A549 (cell line): ENCODE data around the gene ITCH. TPM values are rescaled to one million over a fixed set of nuclear protein-coding genes. Genes with fewer than 3 reads are reported as not detected.
A peak's percentile ranks its signal among the peaks of the same experiment; 100 is the strongest.

ENCODE experiments used
- ATAC-seq, 2 experiments: fragments of 200-7000 bp in 1 of 2; fragments of >200 bp in 1 of 2; cut with Nextera tagmentation in 1 of 2; cut with Tn5 transposase in 1 of 2; 3 replicates each; pipeline versions ENCODE4 v1.8.0 to v1.9.1; 2018 to 2020; ENCODE audit warnings: mild to moderate bottlenecking in 1 of 2, moderate library complexity in 1 of 2
- CTCF ChIA-PET: fragments of 300-600 bp; sonication (Branson Sonifier 250); formaldehyde crosslinking; extraction: SDS; loops from one replicate; lab custom pipeline; 2021; ENCODE audit warnings: antibody characterized with exemption, inconsistent platforms; lab: Yijun Ruan, JAX
- POLR2A ChIA-PET: fragments of 350-600 bp; formaldehyde crosslinking; extraction: SDS; loops from one replicate; lab custom pipeline; 2021; ENCODE audit warnings: antibody characterized with exemption, inconsistent platforms; lab: Yijun Ruan, JAX
- DNase-seq, 2 experiments: peaks; one replicate each; pipeline versions ENCODE4 v3.0.0 to v3.0.0-alpha.2; 2011 to 2016; ENCODE audit warnings: low read depth in 1 of 2, low spot score in 1 of 2
- FAIRE-seq: peaks from 2 replicates; lab custom pipeline; 2011; peaks lifted over from hg19 to GRCh38; lab: Jason Lieb, UNC
- H3K27ac ChIP-seq, 2 experiments: fragments of >200 bp; sonication (Bioruptor Twin); formaldehyde crosslinking; 3 replicates each; pipeline ENCODE4 v1.5.1; 2016 to 2017
- H3K4me1 ChIP-seq: fragments of >200 bp; sonication (Bioruptor Twin); formaldehyde crosslinking; 3 replicates; pipeline ENCODE4 v1.6.1; 2016
- H3K4me2 ChIP-seq: fragments of >200 bp; sonication (Bioruptor Twin); formaldehyde crosslinking; 3 replicates; pipeline ENCODE4 v1.6.1; 2016
- H3K4me3 ChIP-seq: fragments of >200 bp; sonication (Bioruptor Twin); formaldehyde crosslinking; 3 replicates; pipeline ENCODE4 v1.5.1; 2016
- H3K9me3 ChIP-seq: fragments of >200 bp; sonication (Bioruptor Twin); formaldehyde crosslinking; 3 replicates; pipeline ENCODE4 v1.6.1; 2016
- BCL3 ChIP-seq: fragments of >200 bp; sonication (Bioruptor Twin); formaldehyde crosslinking; IDR thresholded peaks from 3 replicates; pipeline ENCODE4 v1.6.1; 2016
- CBX8 ChIP-seq: fragments of 200-600 bp; sonication (generic); IDR thresholded peaks from 2 replicates; pipeline ENCODE4 v1.6.1; 2016
- CEBPB ChIP-seq, 2 experiments: fragments of >200 bp in 1 of 2; sonication (Bioruptor Twin) in 1 of 2; formaldehyde crosslinking in 1 of 2; IDR thresholded peaks; 2 replicates each; pipeline ENCODE4 v1.6.1; 2012 to 2016
- CTCF ChIP-seq: fragments of >200 bp; sonication (Bioruptor Twin); formaldehyde crosslinking; IDR thresholded peaks from 3 replicates; pipeline ENCODE4 v1.5.1; 2016
- E2F6 ChIP-seq: IDR thresholded peaks from 2 replicates; pipeline ENCODE4 v1.6.1; 2012; ENCODE audit warnings: low read depth, borderline replicate concordance
- EHF ChIP-seq: fragments of 250-450 bp; sonication (Bioruptor Pico); IDR thresholded peaks from 2 replicates; pipeline ENCODE4 v1.5.0; 2020; ENCODE audit warnings: mild to moderate bottlenecking
- EHMT2 ChIP-seq: fragments of 200-600 bp; sonication (generic); IDR thresholded peaks from 2 replicates; pipeline ENCODE4 v1.6.1; 2016; ENCODE audit warnings: antibody characterized with exemption, low read depth, mild to moderate bottlenecking, moderate library complexity
- ELK1 ChIP-seq: fragments of 150-350 bp; IDR thresholded peaks from 2 replicates; pipeline ENCODE4 v1.6.1; 2014; ENCODE audit warnings: low read depth, mild to moderate bottlenecking, low read length
- FOSB ChIP-seq: fragments of 250-450 bp; sonication (Bioruptor Pico); IDR thresholded peaks from 2 replicates; pipeline ENCODE4 v1.5.0; 2020; ENCODE audit warnings: mild to moderate bottlenecking, moderate library complexity
- FOSL2 ChIP-seq, 2 experiments: fragments of 450-650 bp in 1 of 2; fragments of >200 bp in 1 of 2; sonication (Bioruptor Twin) in 1 of 2; formaldehyde crosslinking; IDR thresholded peaks; 2 replicates each; pipeline versions ENCODE4 v1.5.0 to v1.6.1; 2016 to 2020; ENCODE audit warnings: mild to moderate bottlenecking in 1 of 2, moderate library complexity in 1 of 2
- GATA3 ChIP-seq: IDR thresholded peaks from 2 replicates; pipeline ENCODE4 v1.6.1; 2012; ENCODE audit warnings: borderline replicate concordance
- HMGXB4 ChIP-seq: fragments of 250-450 bp; sonication (Bioruptor Pico); IDR thresholded peaks from 2 replicates; pipeline ENCODE4 v1.5.0; 2021; ENCODE audit warnings: mild to moderate bottlenecking, moderate library complexity, borderline replicate concordance
- HOXA7 ChIP-seq: fragments of 250-450 bp; sonication (Bioruptor Pico); IDR thresholded peaks from 2 replicates; pipeline ENCODE4 v1.5.0; 2020; ENCODE audit warnings: mild to moderate bottlenecking, moderate library complexity
- KDM5A ChIP-seq: fragments of 200-600 bp; sonication (generic); IDR thresholded peaks from 2 replicates; pipeline ENCODE4 v1.6.1; 2016; ENCODE audit warnings: antibody characterized with exemption, mild to moderate bottlenecking
- MAZ ChIP-seq: fragments of 150-350 bp; IDR thresholded peaks from 2 replicates; pipeline ENCODE4 v1.6.1; 2014; ENCODE audit warnings: antibody characterized with exemption, low read depth, low read length, borderline replicate concordance
- NPAS2 ChIP-seq: fragments of 250-450 bp; sonication (Bioruptor Pico); IDR thresholded peaks from 2 replicates; pipeline ENCODE4 v1.8.0; 2022; ENCODE audit warnings: mild to moderate bottlenecking, moderate library complexity, borderline replicate concordance
- NR3C1 ChIP-seq: fragments of >200 bp; sonication (Bioruptor Twin); formaldehyde crosslinking; IDR thresholded peaks from 3 replicates; pipeline ENCODE4 v1.6.1; 2017
- POLR2AphosphoS2 ChIP-seq: conservative IDR thresholded peaks from 2 replicates; pipeline ENCODE4 v1.6.1; 2012; ENCODE audit warnings: low read length, improper control_type of control experiment, inconsistent platforms
- RCOR1 ChIP-seq: fragments of 150-350 bp; IDR thresholded peaks from 2 replicates; pipeline ENCODE4 v1.6.1; 2014; ENCODE audit warnings: antibody characterized with exemption, low read length, low read depth
- REST ChIP-seq: fragments of 200-600 bp; sonication (generic); IDR thresholded peaks from 2 replicates; pipeline ENCODE4 v1.6.1; 2016; ENCODE audit warnings: antibody characterized with exemption, mild to moderate bottlenecking, moderate library complexity
- RFX5 ChIP-seq: fragments of 450-650 bp; IDR thresholded peaks from 2 replicates; pipeline ENCODE4 v1.7.1; 2014; ENCODE audit warnings: antibody characterized with exemption, mild to moderate bottlenecking, moderate library complexity
- WGBS: methylation state at CpG from one replicate; pipeline ENCODE4 v1.1.6; 2017; ENCODE audit errors: missing lambda C conversion rate; 5-methylcytosine and 5-hydroxymethylcytosine counted together
- polyA plus RNA-seq, 4 experiments: library from polyadenylated mRNA; depleted of rRNA in 3 of 4; stranded (reverse); fragments of >200 nt; fragmentation: RNase III in 1 of 4; extraction: RNeasy Plus Mini Kit Qiagen cat#74134 plus additional on column Dnase treatment in 1 of 4; gene quantifications; 2 replicates in 3 of 4; 3 replicates in 1 of 4; pipeline ENCODE4 v1.2.3, GENCODE V29; 2011 to 2017

The ITCH gene
- polyA plus RNA-seq, 2 of the 4 experiments (the other 2 are of a cell fraction): 23.9 to 24.4 TPM

GRCh38 chr20:34401741-34402455 lies 38.8 kb downstream of the ITCH start:
- no peak for DNase-seq
- Histone ChIP-seq H3K4me2 (no peak overlapping the region), H3K27ac (peak overlapping the region in 1 of 2 experiments; percentile 20; a peak in 1 of 6 replicates), H3K4me3 (no peak overlapping the region), H3K9me3 (no peaks in the 10 kb centered on the region), H3K4me1 (peaks cover 39% of the 10 kb centered on the region)
- ChIA-PET CTCF (interaction anchor here (1.3 to 7.7 kb wide), 3 partner anchors 17 to 90 kb away, joined by 4 to 58 read pairs (median 4); partner anchors contain the start of gene ITCH), POLR2A (interaction anchor here (0.5 kb wide), 1 partner anchor 8 kb away, joined by 4 read pairs; no protein-coding TSS in a partner anchor)
- FAIRE-seq: no peak
- TF ChIP-seq EHMT2: no peak
- no peak for TF ChIP-seq RCOR1
- 90% methylated on average over 8 of the region's 8 CpGs for WGBS
- no peak; a peak in 1 of 6 replicates for ATAC-seq

GRCh38 chr20:34402461-34402860 lies 39.4 kb downstream of the ITCH start:
- 9% methylated on average over 1 of the region's 1 CpG for WGBS

More at GRCh38 chr20:34402461-34402860, 39.4 kb downstream of the ITCH start:
- DNase-seq (no peak), FAIRE-seq (no peak)
- peaks cover 39% of the 10 kb centered on the region for H3K4me1 ChIP-seq
- H3K4me2 ChIP-seq: no peak overlapping the region
- no peaks in the 10 kb centered on the region for H3K9me3 ChIP-seq
- ChIA-PET CTCF (interaction anchor here (7.7 kb wide), 1 partner anchor 90 kb away, joined by 58 read pairs; no protein-coding TSS in a partner anchor), POLR2A (interaction anchor here (0.5 to 0.9 kb wide), 2 partner anchors 7 to 39 kb away, joined by 3 to 4 read pairs; no protein-coding TSS in a partner anchor)
- H3K4me3 ChIP-seq: no peak overlapping the region
- H3K27ac ChIP-seq: no peak overlapping the region
- TF ChIP-seq POLR2AphosphoS2 (no peak), BCL3 (no peak), CEBPB (IDR thresholded peaks at IDR 0.05) (no peak), GATA3 (no peak), HOXA7 (CRISPR knock-in tag) (no peak), RFX5 (no peak), KDM5A (no peak), NR3C1 (no peak), FOSL2 (IDR thresholded peaks at IDR 0.05) (no peak), FOSL2 (CRISPR knock-in tag; IDR thresholded peaks at IDR 0.05) (no peak), HMGXB4 (CRISPR knock-in tag) (no peak), E2F6 (no peak), CBX8 (no peak), NPAS2 (CRISPR knock-in tag) (no peak), EHMT2 (no peak), ELK1 (no peak), FOSB (CRISPR knock-in tag) (no peak), REST (no peak), CTCF (no peak), MAZ (no peak), EHF (CRISPR knock-in tag) (no peak)
- TF ChIP-seq, all 56 proteins: peak for 0
- no peak for ATAC-seq
